Ishikawa (cell line): ENCODE measurements around the gene FOXO6.

Experiments
- CEBPB ChIP-seq: IDR thresholded peaks from 2 replicates; pipeline ENCODE4 v1.6.1; 2012
- EP300 ChIP-seq: IDR thresholded peaks from 2 replicates; pipeline ENCODE4 v1.6.1; 2012; ENCODE audit warnings: borderline replicate concordance
- NFIC ChIP-seq: IDR thresholded peaks from 2 replicates; pipeline ENCODE4 v1.6.1; 2012
- TAF1 ChIP-seq: IDR thresholded peaks from 2 replicates; pipeline ENCODE4 v1.6.1; 2012; ENCODE audit warnings: low read depth, mild to moderate bottlenecking
- TEAD4 ChIP-seq: IDR thresholded peaks from 2 replicates; pipeline ENCODE4 v1.6.1; 2012
- TF ChIP-seq, protein P1 (sequence below): IDR thresholded peaks from 2 replicates; pipeline ENCODE4 v1.6.1; 2012
- TF ChIP-seq, protein P2 (sequence below): IDR thresholded peaks from 2 replicates; pipeline ENCODE4 v1.6.1; 2012; ENCODE audit warnings: low read depth, mild to moderate bottlenecking

DNA sequence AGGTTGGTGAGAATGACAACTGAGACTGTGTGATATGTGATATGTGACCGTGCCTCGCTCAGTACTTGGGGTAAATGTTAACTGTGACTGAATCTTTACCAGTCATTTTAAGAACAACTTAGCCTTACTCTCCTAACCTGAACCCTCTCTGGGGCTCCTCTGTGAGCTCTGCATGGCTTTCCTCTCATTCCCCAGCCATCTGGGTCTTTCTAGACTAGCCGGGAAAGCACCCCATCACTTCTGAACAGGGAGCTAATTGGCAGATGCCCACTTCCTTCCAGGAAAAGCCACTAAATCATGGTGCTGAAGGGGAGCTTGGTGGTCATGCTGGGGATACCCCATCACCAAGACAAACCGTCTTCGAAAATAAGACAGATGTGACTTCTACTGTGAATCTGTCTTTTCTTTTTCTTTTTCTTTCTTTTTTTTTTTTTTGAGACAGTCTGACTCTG lies 16.5 kb upstream of the FOXO6 start:
- TF ChIP-seq TEAD4 (no peak), EP300 (no peak), NFIC (no peak), CEBPB (no peak), TAF1 (no peak)
- TF ChIP-seq, protein P1, sequence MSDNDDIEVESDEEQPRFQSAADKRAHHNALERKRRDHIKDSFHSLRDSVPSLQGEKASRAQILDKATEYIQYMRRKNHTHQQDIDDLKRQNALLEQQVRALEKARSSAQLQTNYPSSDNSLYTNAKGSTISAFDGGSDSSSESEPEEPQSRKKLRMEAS, result no peak
- TF ChIP-seq, protein P2, sequence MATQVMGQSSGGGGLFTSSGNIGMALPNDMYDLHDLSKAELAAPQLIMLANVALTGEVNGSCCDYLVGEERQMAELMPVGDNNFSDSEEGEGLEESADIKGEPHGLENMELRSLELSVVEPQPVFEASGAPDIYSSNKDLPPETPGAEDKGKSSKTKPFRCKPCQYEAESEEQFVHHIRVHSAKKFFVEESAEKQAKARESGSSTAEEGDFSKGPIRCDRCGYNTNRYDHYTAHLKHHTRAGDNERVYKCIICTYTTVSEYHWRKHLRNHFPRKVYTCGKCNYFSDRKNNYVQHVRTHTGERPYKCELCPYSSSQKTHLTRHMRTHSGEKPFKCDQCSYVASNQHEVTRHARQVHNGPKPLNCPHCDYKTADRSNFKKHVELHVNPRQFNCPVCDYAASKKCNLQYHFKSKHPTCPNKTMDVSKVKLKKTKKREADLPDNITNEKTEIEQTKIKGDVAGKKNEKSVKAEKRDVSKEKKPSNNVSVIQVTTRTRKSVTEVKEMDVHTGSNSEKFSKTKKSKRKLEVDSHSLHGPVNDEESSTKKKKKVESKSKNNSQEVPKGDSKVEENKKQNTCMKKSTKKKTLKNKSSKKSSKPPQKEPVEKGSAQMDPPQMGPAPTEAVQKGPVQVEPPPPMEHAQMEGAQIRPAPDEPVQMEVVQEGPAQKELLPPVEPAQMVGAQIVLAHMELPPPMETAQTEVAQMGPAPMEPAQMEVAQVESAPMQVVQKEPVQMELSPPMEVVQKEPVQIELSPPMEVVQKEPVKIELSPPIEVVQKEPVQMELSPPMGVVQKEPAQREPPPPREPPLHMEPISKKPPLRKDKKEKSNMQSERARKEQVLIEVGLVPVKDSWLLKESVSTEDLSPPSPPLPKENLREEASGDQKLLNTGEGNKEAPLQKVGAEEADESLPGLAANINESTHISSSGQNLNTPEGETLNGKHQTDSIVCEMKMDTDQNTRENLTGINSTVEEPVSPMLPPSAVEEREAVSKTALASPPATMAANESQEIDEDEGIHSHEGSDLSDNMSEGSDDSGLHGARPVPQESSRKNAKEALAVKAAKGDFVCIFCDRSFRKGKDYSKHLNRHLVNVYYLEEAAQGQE, result no peak
